Measurements from ENCODE around the gene SNED1. TPM values are rescaled to one million over a fixed set of nuclear protein-coding genes. Genes with fewer than 3 reads are reported as not detected.

The SNED1 gene
- total and polyA plus RNA-seq, 2 experiments from 2014 or later: 1.5 to 2.8 TPM

- TF ChIP-seq REST (IDR thresholded peaks at IDR 0.05; ENCODE audit: unreplicated experiment) (no peak), ZNF331 (CRISPR knock-in tag; IDR thresholded peaks at IDR 0.05; ENCODE audit: low read depth) (no peak), ETS1 (IDR thresholded peaks at IDR 0.05) (no peak), STAT1 (IDR thresholded peaks at IDR 0.05; ENCODE audit: unreplicated experiment) (no peak), CREB1 (CRISPR knock-in tag; IDR thresholded peaks at IDR 0.05; ENCODE audit: low read depth) (no peak), EZH2phosphoT487 (IDR thresholded peaks at IDR 0.05; ENCODE audit: unreplicated experiment) (no peak), CTCF (conservative IDR thresholded peaks at IDR 0.05; ENCODE audit: low read depth in 2 of 2) (no peak), NANOG (IDR thresholded peaks at IDR 0.05; ENCODE audit: borderline replicate concordance) (no peak), JUNB (IDR thresholded peaks at IDR 0.05; ENCODE audit: unreplicated experiment) (no peak), ZNF114 (CRISPR knock-in tag; IDR thresholded peaks at IDR 0.05) (no peak), POLR2AphosphoS5 (IDR thresholded peaks at IDR 0.05; ENCODE audit: low read depth) (no peak)
Observed at GRCh38 chr2:241111440-241111805, 113.0 kb downstream of the SNED1 start (continued).

GRCh38 chr2:241112046-241112445 lies 113.6 kb downstream of the SNED1 start:
- Histone ChIP-seq H3K4me1 (ENCODE audit: insufficient read depth) (no peaks in the 10 kb centered on the region), H3K27me3 (ENCODE audit: insufficient read depth) (no peaks in the 10 kb centered on the region), H2AFZ (no peak overlapping the region), H3K36me3 (ENCODE audit: insufficient read depth) (no peaks in the 10 kb centered on the region), H3K79me2 (replicated peaks; ENCODE audit: insufficient read depth) (no peaks in the 10 kb centered on the region), H3K4me2 (no peak overlapping the region), H4K20me1 (replicated peaks; ENCODE audit: insufficient read depth) (no peaks in the 10 kb centered on the region), H3F3A (replicated peaks; ENCODE audit: low read depth) (no peaks in the 10 kb centered on the region), H3K4me3 (no peak overlapping the region), H3K27ac (ENCODE audit: low read depth) (no peak overlapping the region), H3K9me2 (ENCODE audit: insufficient read depth) (no peaks in the 10 kb centered on the region)
- Mint-ChIP-seq H3K4me3 (no peak overlapping the region), H3K9me3 (no peaks in the 10 kb centered on the region; the same call in 2 of the 3 replicates), H3K4me1 (no peaks in the 10 kb centered on the region), H3K27me3 (ENCODE audit: insufficient read depth, low read depth, poor library complexity) (peaks cover 2% of the 10 kb centered on the region), H3K27ac (no peak overlapping the region), H3K36me3 (ENCODE audit: low read depth) (peaks cover 23% of the 10 kb centered on the region; the same call in 2 of the 3 replicates)
- no peak for DNase-seq (ENCODE audit: low spot score)
- ATAC-seq: no peak
- TF ChIP-seq CREB1 (CRISPR knock-in tag; IDR thresholded peaks at IDR 0.05; ENCODE audit: low read depth) (no peak), CTCF (conservative IDR thresholded peaks at IDR 0.05; ENCODE audit: low read depth in 2 of 2) (no peak), ZNF331 (CRISPR knock-in tag; IDR thresholded peaks at IDR 0.05; ENCODE audit: low read depth) (no peak), JUNB (IDR thresholded peaks at IDR 0.05; ENCODE audit: unreplicated experiment) (no peak), EZH2 (IDR thresholded peaks at IDR 0.05; ENCODE audit: low read depth, unreplicated experiment) (no peak), EZH2phosphoT487 (IDR thresholded peaks at IDR 0.05; ENCODE audit: unreplicated experiment) (no peak), REST (IDR thresholded peaks at IDR 0.05; ENCODE audit: unreplicated experiment) (no peak), ZNF114 (CRISPR knock-in tag; IDR thresholded peaks at IDR 0.05) (no peak)

Data from GM23338 (cell line).